Activated CD8-positive, alpha-beta T cell treated with anti-CD3 and anti-CD28 coated beads for 36 hours (primary cell): ENCODE results near the gene LYRM4. TPM values are rescaled to one million over a fixed set of nuclear protein-coding genes. Genes with fewer than 3 reads are reported as not detected.

Experiments used
- ATAC-seq: fragments of 200-7000 bp; cut with Tn5 transposase; one replicate; pipeline ENCODE4 v1.10.0; 2021; ENCODE audit warnings: mild to moderate bottlenecking, moderate library complexity
- CTCF ChIA-PET: fragments of 350-600 bp; sonication (Branson Sonifier 250); formaldehyde crosslinking; loops from one replicate; lab custom pipeline; 2021; ENCODE audit warnings: antibody characterized with exemption; lab: Charles Lee
- POLR2A ChIA-PET: fragments of 350-600 bp; sonication (Branson Sonifier 250); formaldehyde crosslinking; loops from one replicate; lab custom pipeline; 2021; ENCODE audit warnings: antibody characterized with exemption; lab: Charles Lee
- DNase-seq: peaks from one replicate; pipeline ENCODE4 v3.0.0-alpha.2; 2020
- H3K27ac Mint-ChIP-seq: one replicate; pipeline ENCODE4 v1.8.0; 2021; ENCODE audit warnings: mild to moderate bottlenecking, mixed read lengths
- H3K27me3 Mint-ChIP-seq: one replicate; pipeline ENCODE4 v1.8.0; 2021; ENCODE audit warnings: mixed read lengths
- H3K36me3 Mint-ChIP-seq: one replicate; pipeline ENCODE4 v1.8.0; 2021; ENCODE audit warnings: low read depth, mixed read lengths
- H3K4me1 Mint-ChIP-seq: one replicate; pipeline ENCODE4 v1.8.0; 2021; ENCODE audit warnings: low read depth, mixed read lengths
- H3K4me3 Mint-ChIP-seq: one replicate; pipeline ENCODE4 v1.8.0; 2021; ENCODE audit warnings: mild to moderate bottlenecking, moderate library complexity, mixed read lengths
- H3K9me3 Mint-ChIP-seq: one replicate; pipeline ENCODE4 v1.8.0; 2021; ENCODE audit warnings: mixed read lengths
- intact Hi-C: fragments of 100-400 bp; cut with micrococcal nuclease; formaldehyde crosslinking; loops from one replicate; pipeline ENCODE4 v1.10.0; 2022
- total RNA-seq, 2 experiments: library from RNA; stranded (reverse); gene quantifications; one replicate each; pipeline ENCODE4 v1.2.3, GENCODE V29; 2021
- TF ChIP-seq, protein P1 (sequence below): fragments of 200-600 bp; IDR thresholded peaks from one replicate; pipeline ENCODE4 v1.8.0; 2022; ENCODE audit warnings: antibody characterized with exemption, mild to moderate bottlenecking

The LYRM4 gene
- total RNA-seq, 2 experiments from 2014 or later = 43.5 to 50.6 TPM

DNA sequence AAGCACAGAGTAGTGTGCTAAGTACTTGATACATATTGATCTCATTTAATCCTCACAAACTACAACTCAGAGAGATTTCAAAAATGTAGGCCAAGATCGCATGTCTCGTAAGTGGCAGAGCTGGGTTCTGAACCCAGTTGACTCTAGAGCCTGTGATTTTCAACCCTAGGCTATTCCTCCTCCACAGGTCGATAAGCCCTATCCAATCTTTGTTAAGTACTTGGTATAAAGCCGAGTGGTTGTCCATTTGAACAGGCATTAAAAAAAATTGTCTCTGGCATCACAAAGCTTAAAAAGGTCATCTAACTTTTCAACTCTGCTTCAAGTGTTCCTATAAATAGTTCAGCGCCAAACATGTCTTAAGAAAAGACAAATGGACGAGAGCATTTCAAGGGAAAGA is 37.4 kb downstream of the LYRM4 start:
- Mint-ChIP-seq H3K27me3 (no peaks in the 10 kb centered on the region), H3K4me1 (no peaks in the 10 kb centered on the region), H3K9me3 (no peaks in the 10 kb centered on the region), H3K36me3 (peaks cover 15% of the 10 kb centered on the region), H3K4me3 (no peak overlapping the region), H3K27ac (no peak overlapping the region)
- POLR2A ChIA-PET = no interaction called here
- no peak for DNase-seq
- no peak for ATAC-seq
- intact Hi-C loops = no loop called here
- CTCF ChIA-PET = no interaction called here
- TF ChIP-seq, protein P1, sequence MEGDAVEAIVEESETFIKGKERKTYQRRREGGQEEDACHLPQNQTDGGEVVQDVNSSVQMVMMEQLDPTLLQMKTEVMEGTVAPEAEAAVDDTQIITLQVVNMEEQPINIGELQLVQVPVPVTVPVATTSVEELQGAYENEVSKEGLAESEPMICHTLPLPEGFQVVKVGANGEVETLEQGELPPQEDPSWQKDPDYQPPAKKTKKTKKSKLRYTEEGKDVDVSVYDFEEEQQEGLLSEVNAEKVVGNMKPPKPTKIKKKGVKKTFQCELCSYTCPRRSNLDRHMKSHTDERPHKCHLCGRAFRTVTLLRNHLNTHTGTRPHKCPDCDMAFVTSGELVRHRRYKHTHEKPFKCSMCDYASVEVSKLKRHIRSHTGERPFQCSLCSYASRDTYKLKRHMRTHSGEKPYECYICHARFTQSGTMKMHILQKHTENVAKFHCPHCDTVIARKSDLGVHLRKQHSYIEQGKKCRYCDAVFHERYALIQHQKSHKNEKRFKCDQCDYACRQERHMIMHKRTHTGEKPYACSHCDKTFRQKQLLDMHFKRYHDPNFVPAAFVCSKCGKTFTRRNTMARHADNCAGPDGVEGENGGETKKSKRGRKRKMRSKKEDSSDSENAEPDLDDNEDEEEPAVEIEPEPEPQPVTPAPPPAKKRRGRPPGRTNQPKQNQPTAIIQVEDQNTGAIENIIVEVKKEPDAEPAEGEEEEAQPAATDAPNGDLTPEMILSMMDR = no peak

DNA sequence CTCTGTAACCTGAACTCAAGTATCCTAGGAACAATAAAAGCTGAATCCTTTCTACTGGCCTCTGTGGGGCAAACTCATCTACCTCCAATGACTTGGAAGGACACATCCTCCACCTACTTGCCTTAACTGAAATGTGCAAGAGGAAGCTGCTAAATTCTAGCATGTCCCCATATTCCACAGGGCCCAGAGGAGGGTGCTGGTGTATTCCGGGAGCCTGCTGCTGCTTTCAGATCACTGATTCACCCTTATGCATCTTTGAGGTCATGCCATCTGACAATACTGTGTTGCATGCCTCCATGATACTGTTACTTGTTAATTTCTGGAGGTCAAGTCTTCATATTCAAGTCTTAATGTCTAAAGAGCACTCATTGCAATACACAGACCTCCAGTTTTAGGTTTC is 40.3 kb downstream of the LYRM4 start:
- ATAC-seq (no peak), DNase-seq (no peak)
- H3K27ac Mint-ChIP-seq = no peak overlapping the region
- H3K9me3 Mint-ChIP-seq = no peaks in the 10 kb centered on the region
- TF ChIP-seq, protein P1 = no peak
- H3K27me3 Mint-ChIP-seq = no peaks in the 10 kb centered on the region
- no peak overlapping the region for H3K4me3 Mint-ChIP-seq
- peaks cover 12% of the 10 kb centered on the region for H3K36me3 Mint-ChIP-seq
- CTCF ChIA-PET = interaction anchor here (0.9 to 1.6 kb wide), 5 partner anchors 10 to 189 kb away, joined by 3 to 4 read pairs (median 3); no protein-coding TSS in a partner anchor
- H3K4me1 Mint-ChIP-seq = peaks cover 3% of the 10 kb centered on the region
- intact Hi-C loops = no loop called here
- POLR2A ChIA-PET = interaction anchor here (0.6 to 1.0 kb wide), 2 partner anchors 221 to 1702 kb away, joined by 3 read pairs; no protein-coding TSS in a partner anchor

DNA sequence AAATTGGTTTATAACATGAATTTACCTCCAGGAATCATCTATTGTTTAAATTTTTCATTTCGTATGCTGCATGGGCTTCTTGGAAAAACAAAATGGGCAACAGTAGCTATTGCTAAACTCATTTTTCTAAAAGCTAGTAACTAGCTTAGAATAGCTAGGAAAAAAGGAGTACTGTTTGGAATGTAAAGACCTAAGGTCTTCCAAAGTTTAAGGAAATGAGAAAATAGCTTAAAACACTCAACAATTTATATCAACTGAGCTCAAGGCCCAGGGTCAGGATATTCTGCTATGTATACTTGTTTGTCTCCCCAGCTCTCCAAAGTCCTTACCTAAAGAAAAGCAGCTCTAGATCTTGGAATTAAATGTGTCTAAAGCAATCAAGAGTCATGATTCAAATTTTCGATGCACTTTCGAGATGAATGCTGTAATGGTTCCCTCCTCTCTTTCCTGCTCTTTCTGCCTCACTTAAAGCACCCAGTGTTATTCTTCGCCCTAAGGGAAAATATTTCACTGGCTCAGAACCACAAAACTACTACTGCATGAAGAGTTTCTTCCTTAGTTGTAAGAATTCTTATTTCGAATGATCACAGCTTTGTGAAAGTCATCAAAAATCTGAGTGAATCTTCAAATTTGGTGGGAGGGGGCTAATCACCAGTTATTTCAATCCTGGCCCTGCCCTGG is 41.6 kb downstream of the LYRM4 start:
- no peak overlapping the region for H3K27ac Mint-ChIP-seq
- intact Hi-C loops = no loop called here
- H3K27me3 Mint-ChIP-seq = no peaks in the 10 kb centered on the region
- CTCF ChIA-PET = interaction anchor here (0.8 to 1.6 kb wide), 6 partner anchors 42 to 190 kb away, joined by 3 to 4 read pairs (median 3); partner anchors contain the start of genes FARS2 and LYRM4
- POLR2A ChIA-PET = interaction anchor here (1.0 kb wide), 1 partner anchor 223 kb away, joined by 3 read pairs; no protein-coding TSS in a partner anchor
- no peaks in the 10 kb centered on the region for H3K9me3 Mint-ChIP-seq
- TF ChIP-seq, protein P1 = no peak
- H3K4me3 Mint-ChIP-seq = no peak overlapping the region
- ATAC-seq (no peak), DNase-seq (no peak)
- peaks cover 13% of the 10 kb centered on the region for H3K36me3 Mint-ChIP-seq
- H3K4me1 Mint-ChIP-seq = peaks cover 3% of the 10 kb centered on the region

DNA sequence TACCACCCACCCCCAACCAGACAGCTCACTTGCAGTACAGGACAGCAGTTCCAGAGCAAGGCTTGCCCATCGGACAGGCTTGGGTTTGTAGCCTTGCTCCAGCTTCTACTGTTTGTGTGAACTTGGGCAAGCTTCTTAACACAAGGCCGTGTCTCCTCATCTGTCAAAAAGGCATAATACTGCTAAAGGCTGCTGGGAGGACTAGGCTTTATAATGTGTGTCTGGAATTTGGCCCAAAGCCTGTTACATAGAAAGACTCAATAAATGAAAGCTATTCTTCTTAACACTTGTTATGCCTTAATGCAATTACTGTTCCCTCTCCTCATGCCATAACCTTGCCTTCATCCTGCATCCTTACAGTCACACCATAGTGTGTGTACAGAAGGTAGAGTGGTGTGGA is 43.4 kb downstream of the LYRM4 start:
- H3K9me3 Mint-ChIP-seq = no peaks in the 10 kb centered on the region
- TF ChIP-seq, protein P1 = no peak
- H3K27ac Mint-ChIP-seq = no peak overlapping the region

DNA sequence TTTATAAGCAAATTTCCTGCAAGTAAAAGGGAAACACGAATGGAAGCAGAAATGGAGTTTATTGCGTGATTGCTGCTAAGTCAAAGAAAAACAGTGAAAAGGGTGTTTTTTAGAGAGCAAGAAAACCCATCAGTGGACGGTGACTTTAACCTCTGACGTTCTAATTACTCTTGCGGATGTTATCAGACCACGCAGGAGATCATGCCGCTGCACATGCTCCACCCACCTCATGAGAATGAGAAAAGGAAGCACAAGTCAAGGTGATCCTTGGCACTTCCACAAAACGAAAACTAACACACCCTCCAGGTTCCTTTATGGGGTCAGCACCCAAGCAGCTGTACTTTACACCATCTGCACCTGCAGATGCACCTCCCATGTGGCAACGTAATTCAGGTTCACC is 45.0 kb downstream of the LYRM4 start:
- ATAC-seq (no peak), DNase-seq (no peak)
- Mint-ChIP-seq H3K27me3 (no peaks in the 10 kb centered on the region), H3K4me1 (peaks cover 5% of the 10 kb centered on the region), H3K9me3 (no peaks in the 10 kb centered on the region), H3K27ac (no peak overlapping the region), H3K4me3 (no peak overlapping the region), H3K36me3 (peaks cover 13% of the 10 kb centered on the region)
- POLR2A ChIA-PET = interaction anchor here (0.7 kb wide), 1 partner anchor 45 kb away, joined by 3 read pairs; the partner anchor contains the start of gene FARS2
- CTCF ChIA-PET = interaction anchor here (1.2 to 3.3 kb wide), 8 partner anchors 9 to 169 kb away, joined by 3 to 17 read pairs (median 5); no protein-coding TSS in a partner anchor
- TF ChIP-seq, protein P1 = no peak
- intact Hi-C loops = no loop called here

More for the DNA sequence above, 43.4 kb downstream of the LYRM4 start:
- POLR2A ChIA-PET = interaction anchor here (1.0 kb wide), 1 partner anchor 17 kb away, joined by 6 read pairs; no protein-coding TSS in a partner anchor
- CTCF ChIA-PET = interaction anchor here (1.8 kb wide), 1 partner anchor 10 kb away, joined by 6 read pairs; no protein-coding TSS in a partner anchor
- no peak overlapping the region for H3K4me3 Mint-ChIP-seq
- H3K36me3 Mint-ChIP-seq = peaks cover 19% of the 10 kb centered on the region
- intact Hi-C loops = no loop called here
- ATAC-seq (no peak), DNase-seq (no peak)
- H3K27me3 Mint-ChIP-seq = no peaks in the 10 kb centered on the region
- H3K4me1 Mint-ChIP-seq = peaks cover 3% of the 10 kb centered on the region
